H9 (cell line): ENCODE measurements around the gene TKFC. TPM values are rescaled to one million over a fixed set of nuclear protein-coding genes. Genes with fewer than 3 reads are reported as not detected.

Source experiments
- DNase-seq: peaks from one replicate; pipeline ENCODE4 v3.0.0-alpha.2; 2017
- H2AFZ ChIP-seq: one replicate; pipeline ENCODE4 v1.6.1; 2013; ENCODE audit warnings: mild to moderate bottlenecking, low read length, control low read depth, moderate library complexity
- H2AK5ac ChIP-seq: 2 replicates; pipeline ENCODE4 v1.6.1; 2013; ENCODE audit warnings: low read length, control low read depth, mixed read lengths; ENCODE audit not compliant: insufficient read length
- H2BK120ac ChIP-seq: one replicate; pipeline ENCODE4 v1.6.1; 2013; ENCODE audit warnings: low read depth, mild to moderate bottlenecking, low read length, control low read depth, inconsistent platforms; ENCODE audit not compliant: poor library complexity, severe bottlenecking
- H2BK12ac ChIP-seq: 2 replicates; pipeline ENCODE4 v1.6.1; 2013; ENCODE audit warnings: low read length, control low read depth, mixed read lengths, low read depth; ENCODE audit not compliant: insufficient read length
- H2BK15ac ChIP-seq: 2 replicates; pipeline ENCODE4 v1.6.1; 2013; ENCODE audit warnings: low read depth, low read length, control low read depth
- H2BK20ac ChIP-seq: one replicate; pipeline ENCODE4 v1.6.1; 2013; ENCODE audit warnings: low read depth, mild to moderate bottlenecking, low read length, control low read depth, inconsistent platforms; ENCODE audit not compliant: poor library complexity, severe bottlenecking
- H2BK5ac ChIP-seq: 2 replicates; pipeline ENCODE4 v1.6.1; 2013; ENCODE audit warnings: low read length, control low read depth, mixed read lengths; ENCODE audit not compliant: insufficient read length
- H3K14ac ChIP-seq: 2 replicates; pipeline ENCODE4 v1.6.1; 2013; ENCODE audit warnings: low read length, control low read depth; ENCODE audit not compliant: insufficient read depth
- H3K18ac ChIP-seq: 2 replicates; pipeline ENCODE4 v1.6.1; 2013; ENCODE audit warnings: low read depth, mild to moderate bottlenecking, mixed read lengths, low read length, control low read depth; ENCODE audit not compliant: insufficient read length
- H3K23ac ChIP-seq: 2 replicates; pipeline ENCODE4 v1.6.1; 2013; ENCODE audit warnings: low read length, control low read depth, mixed read lengths, low read depth; ENCODE audit not compliant: insufficient read length
- H3K23me2 ChIP-seq: 2 replicates; pipeline ENCODE4 v1.6.1; 2013; ENCODE audit warnings: low read depth, mild to moderate bottlenecking, mixed read lengths, low read length, control low read depth; ENCODE audit not compliant: insufficient read length, poor library complexity, severe bottlenecking
- H3K27ac ChIP-seq: 2 replicates; pipeline ENCODE4 v1.5.1; 2013; ENCODE audit warnings: low read length, control low read depth, mixed read lengths, low read depth; ENCODE audit not compliant: insufficient read length
- H3K27me3 ChIP-seq: 2 replicates; pipeline ENCODE4 v1.6.1; 2013; ENCODE audit warnings: low read length, control low read depth, inconsistent platforms; ENCODE audit not compliant: insufficient read depth
- H3K4ac ChIP-seq: 2 replicates; pipeline ENCODE4 v1.6.1; 2013; ENCODE audit warnings: low read depth, mild to moderate bottlenecking, control low read depth, inconsistent platforms, low read length, moderate library complexity
- H3K4me1 ChIP-seq: 2 replicates; pipeline ENCODE4 v1.6.1; 2013; ENCODE audit warnings: low read length, control low read depth, inconsistent platforms; ENCODE audit not compliant: insufficient read depth
- H3K4me2 ChIP-seq: 2 replicates; pipeline ENCODE4 v1.6.1; 2013; ENCODE audit warnings: low read length, control low read depth, mixed read lengths; ENCODE audit not compliant: insufficient read length, insufficient read depth
- H3K56ac ChIP-seq: 2 replicates; pipeline ENCODE4 v1.6.1; 2013; ENCODE audit warnings: low read depth, mild to moderate bottlenecking, mixed read lengths, low read length, control low read depth; ENCODE audit not compliant: insufficient read length
- H3K79me1 ChIP-seq: 2 replicates; pipeline ENCODE4 v1.6.1; 2013; ENCODE audit warnings: low read depth, mild to moderate bottlenecking, moderate library complexity, low read length, control low read depth, inconsistent platforms; ENCODE audit not compliant: insufficient read depth, poor library complexity, severe bottlenecking
- H3K79me2 ChIP-seq: 2 replicates; pipeline ENCODE4 v1.6.1; 2013; ENCODE audit warnings: low read length, control low read depth, inconsistent platforms; ENCODE audit not compliant: insufficient read depth
- H3K9ac ChIP-seq: 2 replicates; pipeline ENCODE4 v1.6.1; 2013; ENCODE audit warnings: low read length, control low read depth, mixed read lengths; ENCODE audit not compliant: insufficient read length; ENCODE audit errors: extremely low read depth
- H3K9me3 ChIP-seq: one replicate; pipeline ENCODE4 v1.6.1; 2013; ENCODE audit warnings: low read depth, low read length, inconsistent platforms; ENCODE audit not compliant: control insufficient read depth
- H3T11ph ChIP-seq: one replicate; pipeline ENCODE4 v1.6.1; 2013; ENCODE audit warnings: mild to moderate bottlenecking, low read length, control low read depth, inconsistent platforms
- H4K20me1 ChIP-seq: one replicate; pipeline ENCODE4 v1.6.1; 2013; ENCODE audit not compliant: control insufficient read depth, insufficient read length, insufficient read depth
- H4K5ac ChIP-seq: 2 replicates; pipeline ENCODE4 v1.6.1; 2013; ENCODE audit warnings: low read depth, mild to moderate bottlenecking, mixed read lengths, low read length, control low read depth; ENCODE audit not compliant: insufficient read length
- H4K8ac ChIP-seq: replicated peaks from 2 replicates; pipeline ENCODE4 v1.6.1; 2013; ENCODE audit warnings: low read length, control low read depth, mixed read lengths, low read depth; ENCODE audit not compliant: insufficient read length
- H4K91ac ChIP-seq: 2 replicates; pipeline ENCODE4 v1.6.1; 2013; ENCODE audit warnings: low read depth, mild to moderate bottlenecking, moderate library complexity, mixed read lengths, low read length, control low read depth; ENCODE audit not compliant: insufficient read length
- H3K27ac Mint-ChIP-seq, 3 experiments: 2 replicates in 2 of 3; 3 replicates in 1 of 3; pipeline ENCODE4 v1.8.0; 2020 to 2021; ENCODE audit warnings: mixed read lengths in 3 of 3, mild to moderate bottlenecking in 1 of 3, moderate library complexity in 1 of 3
- H3K27me3 Mint-ChIP-seq: 2 replicates; pipeline ENCODE4 v1.8.0; 2021; ENCODE audit warnings: low read depth, mild to moderate bottlenecking, moderate library complexity, mixed read lengths
- H3K36me3 Mint-ChIP-seq, 3 experiments: 2 replicates in 2 of 3; 3 replicates in 1 of 3; pipeline ENCODE4 v1.8.0; 2020 to 2021; ENCODE audit warnings: low read depth in 3 of 3, mixed read lengths in 3 of 3; ENCODE audit not compliant: insufficient read depth in 1 of 3
- H3K4me1 Mint-ChIP-seq, 2 experiments: 2 replicates each; pipeline ENCODE4 v1.8.0; 2020; ENCODE audit warnings: mixed read lengths in 2 of 2
- H3K4me3 Mint-ChIP-seq, 2 experiments: 2 replicates in 1 of 2; 3 replicates in 1 of 2; pipeline ENCODE4 v1.8.0; 2020 to 2021; ENCODE audit warnings: mild to moderate bottlenecking in 2 of 2, mixed read lengths in 2 of 2, moderate library complexity in 1 of 2
- H3K9me3 Mint-ChIP-seq, 2 experiments: 2 replicates in 1 of 2; 3 replicates in 1 of 2; pipeline ENCODE4 v1.8.0; 2020; ENCODE audit warnings: mild to moderate bottlenecking in 2 of 2, mixed read lengths in 2 of 2, moderate library complexity in 1 of 2
- WGBS: extraction: QIAGEN DNeasy Blood & Tissue Kit; methylation state at CpG from one replicate; pipeline ENCODE4 v1.1.7; 2013; ENCODE audit warnings: missing lambda C conversion rate, low lambda C conversion rate, mixed read lengths; ENCODE audit not compliant: insufficient read length; ENCODE audit errors: extremely low coverage; 5-methylcytosine and 5-hydroxymethylcytosine counted together
- total RNA-seq: library from RNA; stranded (reverse); gene quantifications from 2 replicates; pipeline ENCODE4 v1.2.1, GENCODE V29; 2021
- TF ChIP-seq, protein P1 (sequence below): fragments of 200-600 bp; sonication (generic); conservative IDR thresholded peaks from 3 replicates; pipeline ENCODE4 v1.8.0; 2021; ENCODE audit warnings: antibody characterized with exemption, mild to moderate bottlenecking

The TKFC gene
- total RNA-seq, 1 experiment from 2014 or later = 59.0 TPM

DNA sequence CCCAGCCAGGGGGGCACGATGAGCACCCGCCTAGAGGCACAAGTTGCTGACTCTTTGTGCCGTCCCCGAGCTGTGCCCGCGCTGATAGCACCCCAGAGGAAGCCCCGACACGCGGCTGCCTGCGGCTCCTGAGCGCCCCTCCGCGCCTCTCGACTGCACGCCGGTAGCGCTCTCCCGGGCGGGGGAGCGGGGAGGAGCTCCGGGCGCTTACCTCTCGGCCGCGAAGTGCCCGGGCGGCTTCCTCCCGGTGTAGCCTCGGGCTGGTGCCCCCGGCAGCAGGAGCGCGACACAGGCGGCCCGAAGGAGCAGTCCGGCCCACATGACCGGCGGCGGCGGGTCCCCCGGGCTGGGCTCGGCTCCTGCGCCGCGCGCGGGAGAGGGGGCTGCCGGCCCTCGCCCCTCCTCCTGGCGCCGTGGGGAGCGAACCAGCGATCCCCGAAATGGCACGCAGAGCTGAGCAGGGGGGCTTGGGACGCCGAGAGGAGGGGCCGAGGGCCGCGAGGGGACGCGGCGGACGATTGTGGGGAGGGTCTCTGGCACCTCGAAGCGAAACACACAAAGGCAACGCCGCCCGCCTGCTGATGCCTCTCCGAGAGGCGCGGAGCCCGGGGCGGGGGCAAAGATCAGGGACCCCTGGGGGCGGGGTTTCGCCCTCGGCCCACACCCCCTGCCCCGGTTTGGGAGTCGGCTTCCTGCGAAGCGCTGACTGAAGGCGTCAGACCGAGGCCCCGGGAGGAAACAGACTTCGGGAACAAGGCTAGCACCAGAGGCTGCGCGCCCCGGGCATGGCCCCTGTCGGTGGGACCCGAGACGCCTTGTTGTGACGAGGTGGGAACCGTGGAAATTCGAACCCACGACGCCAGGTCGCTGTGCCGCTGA is 38.1 kb upstream of the TKFC start, which contains the start of gene VWCE:
Gene VWCE, minus strand, starts transcription at position 600 of the 879 bp plus-strand sequence. Its CDS starts 279 bp downstream, at position 321.
- no peak within 1 kb of the TSS for H4K91ac ChIP-seq
- H2BK12ac ChIP-seq = no peak within 1 kb of the TSS
- H2BK20ac ChIP-seq = no peak within 1 kb of the TSS
- no peaks in the 10 kb centered on the region for H4K20me1 ChIP-seq
- no peak within 1 kb of the TSS for H2BK15ac ChIP-seq
- no peak within 1 kb of the TSS for H3K56ac ChIP-seq
- H3K14ac ChIP-seq = peak within 1 kb of the TSS; percentile 58; the same call in 1 of the 2 replicates
- Mint-ChIP-seq H3K36me3 (peaks cover 5 to 36% (median 21%) of the 10 kb centered on the region in 3 experiments; a peak in 6 of 7 replicates), H3K27ac (peak within 1 kb of the TSS in 1 of 3 experiments; percentile 70; a peak in 1 of 7 replicates), H3K27me3 (peaks cover 16% of the 10 kb centered on the region), H3K4me3 (peak within 1 kb of the TSS; percentile 81), H3K4me1 (peaks cover 28 to 35% of the 10 kb centered on the region in 2 experiments), H3K9me3 (no peaks in the 10 kb centered on the region)
- DNase-seq = peak; percentile 83
- no peak within 1 kb of the TSS for H3K27ac ChIP-seq
- H3K23me2 ChIP-seq = peaks cover 14% of the 10 kb centered on the region
- peaks cover 3% of the 10 kb centered on the region; the same call in 1 of the 2 replicates for H3K27me3 ChIP-seq
- no peaks in the 10 kb centered on the region for H3K9me3 ChIP-seq
- peak within 1 kb of the TSS; percentile 59 for H3K4me2 ChIP-seq
- H4K8ac ChIP-seq = no peak within 1 kb of the TSS
- H3K4me1 ChIP-seq = no peaks in the 10 kb centered on the region
- H4K5ac ChIP-seq = no peak within 1 kb of the TSS
- H3T11ph ChIP-seq = no peak within 1 kb of the TSS
- H3K23ac ChIP-seq = no peak within 1 kb of the TSS
- WGBS = no CpG with 5 or more reads among the region's 97 CpGs
- H2BK120ac ChIP-seq = no peak within 1 kb of the TSS
- H3K4ac ChIP-seq = no peak within 1 kb of the TSS
- peak within 1 kb of the TSS; percentile 60 for H3K9ac ChIP-seq
- H3K18ac ChIP-seq = peak within 1 kb of the TSS; percentile 37
- H2BK5ac ChIP-seq = no peak within 1 kb of the TSS
- no peaks in the 10 kb centered on the region for H3K79me2 ChIP-seq
- H2AK5ac ChIP-seq = no peak within 1 kb of the TSS
- TF ChIP-seq, protein P1, sequence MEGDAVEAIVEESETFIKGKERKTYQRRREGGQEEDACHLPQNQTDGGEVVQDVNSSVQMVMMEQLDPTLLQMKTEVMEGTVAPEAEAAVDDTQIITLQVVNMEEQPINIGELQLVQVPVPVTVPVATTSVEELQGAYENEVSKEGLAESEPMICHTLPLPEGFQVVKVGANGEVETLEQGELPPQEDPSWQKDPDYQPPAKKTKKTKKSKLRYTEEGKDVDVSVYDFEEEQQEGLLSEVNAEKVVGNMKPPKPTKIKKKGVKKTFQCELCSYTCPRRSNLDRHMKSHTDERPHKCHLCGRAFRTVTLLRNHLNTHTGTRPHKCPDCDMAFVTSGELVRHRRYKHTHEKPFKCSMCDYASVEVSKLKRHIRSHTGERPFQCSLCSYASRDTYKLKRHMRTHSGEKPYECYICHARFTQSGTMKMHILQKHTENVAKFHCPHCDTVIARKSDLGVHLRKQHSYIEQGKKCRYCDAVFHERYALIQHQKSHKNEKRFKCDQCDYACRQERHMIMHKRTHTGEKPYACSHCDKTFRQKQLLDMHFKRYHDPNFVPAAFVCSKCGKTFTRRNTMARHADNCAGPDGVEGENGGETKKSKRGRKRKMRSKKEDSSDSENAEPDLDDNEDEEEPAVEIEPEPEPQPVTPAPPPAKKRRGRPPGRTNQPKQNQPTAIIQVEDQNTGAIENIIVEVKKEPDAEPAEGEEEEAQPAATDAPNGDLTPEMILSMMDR = no peak; the same call in 2 of the 3 replicates
- no peak within 1 kb of the TSS for H2AFZ ChIP-seq
- no peaks in the 10 kb centered on the region for H3K79me1 ChIP-seq
